ENCODE results near the gene CDYL2. TPM values are rescaled to one million over a fixed set of nuclear protein-coding genes. Genes with fewer than 3 reads are reported as not detected.

The CDYL2 gene
- total RNA-seq, 4 donors from 2014 or later: 5.9 to 13.5 (median 9.2) TPM

DNA sequence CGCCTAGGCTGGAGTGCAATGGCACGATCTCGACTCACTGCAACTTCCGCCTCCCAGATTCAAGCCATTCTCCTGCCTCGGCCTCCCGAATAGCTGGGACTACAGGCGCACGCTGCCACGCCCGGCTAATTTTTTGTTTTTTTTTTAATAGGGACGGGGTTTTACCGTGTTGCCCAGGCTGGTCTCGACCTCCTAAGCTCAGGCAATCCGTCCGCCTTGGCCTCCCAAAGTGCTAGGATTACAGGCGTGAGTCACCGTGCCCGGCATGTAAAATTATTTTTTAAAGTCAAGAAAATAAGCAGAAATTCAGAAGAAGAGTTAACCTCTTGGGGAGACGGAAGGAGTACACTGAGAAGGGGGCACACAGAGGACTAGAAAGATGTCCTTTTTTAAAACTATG lies 27.5 kb downstream of the CDYL2 start:
- TF ChIP-seq, protein P1, sequence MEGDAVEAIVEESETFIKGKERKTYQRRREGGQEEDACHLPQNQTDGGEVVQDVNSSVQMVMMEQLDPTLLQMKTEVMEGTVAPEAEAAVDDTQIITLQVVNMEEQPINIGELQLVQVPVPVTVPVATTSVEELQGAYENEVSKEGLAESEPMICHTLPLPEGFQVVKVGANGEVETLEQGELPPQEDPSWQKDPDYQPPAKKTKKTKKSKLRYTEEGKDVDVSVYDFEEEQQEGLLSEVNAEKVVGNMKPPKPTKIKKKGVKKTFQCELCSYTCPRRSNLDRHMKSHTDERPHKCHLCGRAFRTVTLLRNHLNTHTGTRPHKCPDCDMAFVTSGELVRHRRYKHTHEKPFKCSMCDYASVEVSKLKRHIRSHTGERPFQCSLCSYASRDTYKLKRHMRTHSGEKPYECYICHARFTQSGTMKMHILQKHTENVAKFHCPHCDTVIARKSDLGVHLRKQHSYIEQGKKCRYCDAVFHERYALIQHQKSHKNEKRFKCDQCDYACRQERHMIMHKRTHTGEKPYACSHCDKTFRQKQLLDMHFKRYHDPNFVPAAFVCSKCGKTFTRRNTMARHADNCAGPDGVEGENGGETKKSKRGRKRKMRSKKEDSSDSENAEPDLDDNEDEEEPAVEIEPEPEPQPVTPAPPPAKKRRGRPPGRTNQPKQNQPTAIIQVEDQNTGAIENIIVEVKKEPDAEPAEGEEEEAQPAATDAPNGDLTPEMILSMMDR (IDR thresholded peaks at IDR 0.05; ENCODE audit: low read depth): no peak

DNA sequence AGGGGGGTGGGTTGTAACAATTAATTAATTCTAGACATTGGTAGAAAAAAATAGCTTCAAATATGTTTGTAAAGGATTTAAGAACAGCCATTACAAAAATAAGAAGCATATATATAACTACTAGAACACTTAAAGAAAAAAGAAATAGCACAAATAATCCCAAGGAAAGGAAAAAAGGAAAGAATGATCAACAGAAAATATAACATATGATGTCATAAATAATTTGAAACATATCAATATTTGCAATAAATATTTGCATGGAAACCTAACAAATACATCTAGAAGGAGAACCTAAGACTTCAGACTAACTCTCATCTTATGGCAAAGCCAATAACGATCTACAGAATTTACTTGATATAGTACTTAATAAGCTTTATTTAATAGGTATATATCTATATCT lies 28.9 kb downstream of the CDYL2 start:
- TF ChIP-seq, protein P1 (IDR thresholded peaks at IDR 0.05; ENCODE audit: low read depth): no peak

DNA sequence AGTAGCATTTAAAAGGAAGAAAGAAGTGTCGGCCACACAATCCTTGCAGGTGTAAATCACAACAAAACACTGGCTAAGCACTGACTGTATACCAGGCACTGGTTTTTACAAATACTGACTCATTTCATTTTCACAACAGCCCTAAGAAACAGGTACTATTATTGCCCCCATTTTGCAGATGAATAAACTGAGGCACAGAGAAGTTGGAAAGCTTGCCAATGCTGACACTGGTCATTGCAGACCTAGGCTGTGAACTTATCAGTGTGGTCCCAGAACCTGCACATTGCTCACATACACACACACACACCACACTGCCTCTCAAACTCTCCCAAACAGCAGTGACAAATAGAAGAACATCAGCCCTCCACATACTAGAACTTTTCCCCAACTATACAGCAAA lies 37.6 kb downstream of the CDYL2 start:
- TF ChIP-seq, protein P1 (IDR thresholded peaks at IDR 0.05; ENCODE audit: low read depth): no peak

DNA sequence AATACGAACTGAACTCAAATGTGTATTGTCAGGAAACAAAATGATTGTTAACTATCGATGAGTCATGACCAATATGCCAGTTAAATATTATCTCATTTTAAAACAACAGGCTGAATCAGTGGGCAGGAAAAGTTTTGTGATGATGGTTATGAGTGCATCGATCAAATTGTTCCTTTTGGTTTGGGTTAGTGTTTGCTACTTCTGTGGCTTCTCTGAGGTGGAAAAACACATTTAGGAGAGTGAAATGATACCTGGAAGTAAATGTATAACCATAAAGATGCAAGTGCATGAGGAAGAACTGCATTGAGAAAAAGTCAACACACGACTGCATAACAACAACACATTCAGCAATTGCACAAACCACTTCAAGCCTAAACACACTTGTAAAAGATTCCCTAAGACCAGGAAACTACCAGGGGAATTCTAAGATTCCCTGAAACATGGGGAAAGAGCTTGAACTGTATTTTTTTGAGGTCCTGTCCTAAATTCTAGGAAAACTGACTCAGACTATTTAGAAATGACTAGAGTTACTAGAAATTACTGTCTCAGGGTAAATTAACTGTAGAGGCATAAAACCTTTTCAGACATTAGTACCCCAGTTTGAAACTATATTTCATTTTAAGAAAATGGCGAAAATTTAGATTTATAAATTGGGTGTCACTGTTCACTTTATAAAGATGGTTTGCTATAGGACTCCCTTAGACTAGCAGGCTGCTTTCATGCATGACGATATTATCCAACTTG lies 44.8 kb downstream of the CDYL2 start:
- TF ChIP-seq, protein P1 (IDR thresholded peaks at IDR 0.05; ENCODE audit: low read depth): no peak

DNA sequence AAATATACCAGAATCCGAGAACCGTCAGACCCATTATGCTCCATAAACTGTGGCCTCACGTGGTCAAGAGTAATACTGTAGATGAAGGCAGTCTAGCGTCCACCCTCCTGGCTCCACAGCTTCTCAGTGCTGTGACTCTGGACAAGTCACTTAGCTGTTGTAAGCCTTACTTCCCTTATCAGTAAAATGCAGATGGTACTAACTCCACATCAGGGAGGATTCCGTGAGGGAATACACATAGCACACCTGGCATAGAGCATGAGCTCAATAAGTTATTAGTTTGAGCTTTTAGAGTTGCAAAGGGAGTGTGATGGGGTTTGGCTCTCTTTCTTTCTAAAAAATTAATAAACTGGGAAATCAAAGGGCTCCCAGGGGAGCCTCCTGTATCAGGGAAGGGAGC lies 49.9 kb downstream of the CDYL2 start:
- TF ChIP-seq, protein P1 (IDR thresholded peaks at IDR 0.05; ENCODE audit: low read depth): no peak

DNA sequence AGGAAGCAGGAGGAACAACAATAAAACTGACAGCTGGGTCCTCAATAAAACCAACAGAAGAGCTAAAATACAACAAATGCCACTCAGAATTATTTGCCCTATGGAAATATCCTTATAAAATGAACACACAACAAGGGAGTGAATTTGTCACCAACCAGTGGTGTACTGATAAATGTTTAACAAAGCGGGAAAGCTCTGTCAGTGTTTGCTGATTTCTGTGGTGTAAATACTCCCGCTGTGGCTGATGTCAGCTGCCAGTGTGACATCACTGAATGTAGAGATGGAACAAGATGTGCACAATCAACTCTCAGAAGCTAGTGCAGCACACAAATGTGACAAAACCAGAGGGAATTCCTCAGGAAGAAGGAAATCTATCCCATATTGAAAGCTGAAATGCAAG lies 51.9 kb downstream of the CDYL2 start:
- TF ChIP-seq, protein P1 (IDR thresholded peaks at IDR 0.05; ENCODE audit: low read depth): no peak

DNA sequence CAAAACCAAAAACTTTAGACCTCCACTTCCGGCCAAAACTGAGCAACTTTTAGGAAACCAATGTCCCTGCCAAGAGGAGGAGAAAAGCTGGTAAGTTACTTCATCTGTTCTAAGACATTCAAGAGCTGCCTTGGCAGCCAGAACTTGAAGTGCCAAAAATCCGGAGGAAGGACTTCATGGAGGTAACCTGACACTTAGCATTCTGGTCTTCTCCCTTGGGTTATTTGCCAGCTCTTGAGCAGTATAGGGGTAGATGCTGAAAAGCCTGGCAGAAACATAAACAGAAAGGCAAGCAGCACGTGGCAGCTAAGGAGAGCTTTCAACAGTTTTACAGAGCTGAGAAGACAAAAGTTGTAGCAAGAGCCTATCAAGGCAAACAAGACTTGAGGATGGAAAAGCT lies 53.2 kb downstream of the CDYL2 start:
- TF ChIP-seq, protein P1 (IDR thresholded peaks at IDR 0.05; ENCODE audit: low read depth): no peak
